AG10803 (cell line): ENCODE results near the gene CDR2L.

Experiments used
- DNase-seq: peaks from one replicate; pipeline ENCODE4 v3.0.0; 2010; ENCODE audit warnings: low read depth
- H3K4me3 ChIP-seq: 2 replicates; pipeline ENCODE4 v1.5.1; 2011; ENCODE audit warnings: mild to moderate bottlenecking, low read length, control low read depth
- CTCF ChIP-seq: conservative IDR thresholded peaks from 2 replicates; pipeline ENCODE4 v1.5.1; 2011; ENCODE audit warnings: mild to moderate bottlenecking, low read length, control low read depth, inconsistent platforms

The CDR2L gene

GRCh38 chr17:74972107-74972972 is 15.1 kb upstream of the CDR2L start, which contains the start of gene HID1:
Gene HID1 (minus strand): TSS chr17:74972759. CDS start chr17:74972656, 103 bp downstream.
- H3K4me3 ChIP-seq, result peak within 1 kb of the TSS; percentile 40
- TF ChIP-seq CTCF, result no peak
- DNase-seq, result no peak

- no peak overlapping the region for H3K4me3 ChIP-seq
- TF ChIP-seq CTCF, result no peak
- DNase-seq, result no peak
Measured at GRCh38 chr17:74972973-74973328, 14.5 kb upstream of the CDR2L start.

GRCh38 chr17:74975943-74976342 is 11.5 kb upstream of the CDR2L start:
- no peak overlapping the region for H3K4me3 ChIP-seq
- no peak for TF ChIP-seq CTCF
- no peak for DNase-seq

- no peak for DNase-seq
- TF ChIP-seq CTCF, result no peak
- H3K4me3 ChIP-seq, result no peak overlapping the region
Measured at GRCh38 chr17:74977802-74978201, 9.6 kb upstream of the CDR2L start.

GRCh38 chr17:74978240-74978639 is 9.2 kb upstream of the CDR2L start:
- H3K4me3 ChIP-seq, result no peak overlapping the region
- no peak for DNase-seq
- TF ChIP-seq CTCF, result no peak

- TF ChIP-seq CTCF, result no peak
- H3K4me3 ChIP-seq, result no peak overlapping the region
- DNase-seq, result no peak
Measured at GRCh38 chr17:74979408-74980146, 7.9 kb upstream of the CDR2L start.
